Hepatocyte (in vitro differentiated cells): ENCODE data around the gene SOS2. TPM values are rescaled to one million over a fixed set of nuclear protein-coding genes. Genes with fewer than 3 reads are reported as not detected.

ENCODE experiments used
- DNase-seq: peaks from one replicate; pipeline ENCODE4 v3.0.0-alpha.2; 2016; ENCODE audit warnings: low spot score
- H2AFZ ChIP-seq: fragments of 200-600 bp; sonication (generic); 2 replicates; pipeline ENCODE4 v1.6.0; 2016; ENCODE audit warnings: antibody characterized with exemption, mild to moderate bottlenecking
- H3K27ac ChIP-seq: fragments of 200-600 bp; sonication (generic); 2 replicates; pipeline ENCODE4 v1.5.1; 2016; ENCODE audit warnings: mild to moderate bottlenecking
- H3K27me3 ChIP-seq: fragments of 200-600 bp; sonication (generic); 2 replicates; pipeline ENCODE4 v1.6.1; 2016
- H3K36me3 ChIP-seq: fragments of 200-600 bp; sonication (generic); replicated peaks from 2 replicates; pipeline ENCODE4 v1.5.1; 2016; ENCODE audit warnings: low read depth; ENCODE audit not compliant: insufficient read depth
- H3K4me1 ChIP-seq: fragments of 200-600 bp; sonication (generic); 2 replicates; pipeline ENCODE4 v1.5.1; 2016; ENCODE audit warnings: mild to moderate bottlenecking, moderate library complexity; ENCODE audit not compliant: insufficient read depth
- H3K4me2 ChIP-seq: fragments of 200-600 bp; sonication (generic); 2 replicates; pipeline ENCODE4 v1.6.0; 2016
- H3K4me3 ChIP-seq: fragments of 200-600 bp; sonication (generic); 2 replicates; pipeline ENCODE4 v1.5.1; 2016; ENCODE audit warnings: mild to moderate bottlenecking
- H3K79me2 ChIP-seq: fragments of 200-600 bp; sonication (generic); 2 replicates; pipeline ENCODE4 v1.6.0; 2017; ENCODE audit warnings: mild to moderate bottlenecking
- H3K9me2 ChIP-seq: fragments of 200-600 bp; sonication (generic); replicated peaks from 2 replicates; pipeline ENCODE4 v1.6.0; 2017; ENCODE audit warnings: mild to moderate bottlenecking; ENCODE audit not compliant: insufficient read depth
- H3K9me3 ChIP-seq: fragments of 200-600 bp; sonication (generic); 2 replicates; pipeline ENCODE4 v1.5.1; 2016; ENCODE audit warnings: low read depth, mild to moderate bottlenecking
- H4K20me1 ChIP-seq: fragments of 200-600 bp; sonication (generic); 2 replicates; pipeline ENCODE4 v1.6.0; 2016; ENCODE audit warnings: mild to moderate bottlenecking; ENCODE audit not compliant: insufficient read depth, poor library complexity, severe bottlenecking
- CTCF ChIP-seq: fragments of 200-600 bp; sonication (generic); IDR thresholded peaks from 2 replicates; pipeline ENCODE4 v1.5.1; 2016; ENCODE audit warnings: antibody characterized with exemption, mild to moderate bottlenecking; ENCODE audit not compliant: poor library complexity
- EZH2 ChIP-seq: fragments of 200-600 bp; sonication (generic); IDR thresholded peaks from 2 replicates; pipeline ENCODE4 v1.6.1; 2016; ENCODE audit warnings: antibody characterized with exemption, mild to moderate bottlenecking, borderline replicate concordance
- EZH2phosphoT487 ChIP-seq: fragments of 200-600 bp; sonication (generic); IDR thresholded peaks from one replicate; pipeline ENCODE4 v1.6.1; 2018; ENCODE audit warnings: antibody characterized with exemption, mild to moderate bottlenecking, low read depth, moderate library complexity; ENCODE audit not compliant: unreplicated experiment, severe bottlenecking
- WGBS: methylation state at CpG from one replicate; pipeline ENCODE4 v1.1.6; 2016; ENCODE audit warnings: low lambda C conversion rate; ENCODE audit errors: missing lambda C conversion rate; 5-methylcytosine and 5-hydroxymethylcytosine counted together
- polyA plus RNA-seq: library from polyadenylated mRNA; unstranded; fragments of >200 nt; fragmentation: Nextera tagmentation; extraction: Ambion mirVana; gene quantifications from 2 replicates; pipeline ENCODE4 v1.2.1, GENCODE V29; 2016
- total RNA-seq: library from RNA; depleted of rRNA; stranded (reverse); fragments of >200 nt; gene quantifications from 2 replicates; pipeline ENCODE4 v1.2.3, GENCODE V29; 2014

SOS2 gene
- total and polyA plus RNA-seq, 2 experiments from 2014 or later: 12.9 to 28.7 TPM

- Histone ChIP-seq H3K9me3 (no peaks in the 10 kb centered on the region), H2AFZ (no peak overlapping the region), H3K4me3 (no peak overlapping the region), H3K4me1 (peaks cover 25% of the 10 kb centered on the region), H3K4me2 (peak overlapping the region; percentile 54), H4K20me1 (peaks cover 63% of the 10 kb centered on the region), H3K27ac (no peak overlapping the region), H3K9me2 (no peaks in the 10 kb centered on the region), H3K79me2 (peaks cover 97% of the 10 kb centered on the region), H3K36me3 (no peaks in the 10 kb centered on the region), H3K27me3 (no peaks in the 10 kb centered on the region)
- DNase-seq: no peak
- TF ChIP-seq EZH2phosphoT487 (no peak), CTCF (no peak), EZH2 (no peak)
- WGBS: 57% methylated on average over 5 of the region's 5 CpGs
These were observed 5.4 kb downstream of the SOS2 start for GRCh38 chr14:50225974-50226297.

GRCh38 chr14:50225067-50225973 lies 6.1 kb downstream of the SOS2 start:
- no peak for DNase-seq
- peak overlapping the region; percentile 3 for H3K27ac ChIP-seq
- H3K36me3 ChIP-seq: no peaks in the 10 kb centered on the region
- WGBS: 56% methylated on average over 5 of the region's 5 CpGs
- no peak overlapping the region for H2AFZ ChIP-seq
- H3K27me3 ChIP-seq: no peaks in the 10 kb centered on the region
- peaks cover 100% of the 10 kb centered on the region for H3K79me2 ChIP-seq
- H3K4me2 ChIP-seq: peak overlapping the region; percentile 54
- no peak overlapping the region for H3K4me3 ChIP-seq
- H3K4me1 ChIP-seq: peaks cover 25% of the 10 kb centered on the region
- H3K9me3 ChIP-seq: no peaks in the 10 kb centered on the region
- TF ChIP-seq CTCF: no peak
- TF ChIP-seq EZH2phosphoT487: no peak
- TF ChIP-seq EZH2: no peak
- H3K9me2 ChIP-seq: no peaks in the 10 kb centered on the region
- peaks cover 63% of the 10 kb centered on the region for H4K20me1 ChIP-seq

- no peak for TF ChIP-seq EZH2phosphoT487
- Histone ChIP-seq H3K27me3 (no peaks in the 10 kb centered on the region), H3K27ac (no peak overlapping the region)
These were observed 9.2 kb downstream of the SOS2 start for GRCh38 chr14:50222055-50222613.

GRCh38 chr14:50218501-50218900 lies 12.9 kb downstream of the SOS2 start:
- WGBS: 93% methylated on average over 5 of the region's 5 CpGs
- Histone ChIP-seq H3K36me3 (no peaks in the 10 kb centered on the region), H3K27me3 (no peaks in the 10 kb centered on the region), H3K4me2 (no peak overlapping the region), H3K27ac (no peak overlapping the region), H2AFZ (no peak overlapping the region), H3K4me3 (no peak overlapping the region), H3K4me1 (no peaks in the 10 kb centered on the region), H3K9me3 (no peaks in the 10 kb centered on the region), H4K20me1 (peaks cover 38% of the 10 kb centered on the region), H3K9me2 (no peaks in the 10 kb centered on the region), H3K79me2 (peaks cover 98% of the 10 kb centered on the region)
- TF ChIP-seq CTCF (no peak), EZH2phosphoT487 (no peak), EZH2 (no peak)
- DNase-seq: no peak

More at GRCh38 chr14:50222055-50222613, 9.2 kb downstream of the SOS2 start:
- 81% methylated on average over 1 of the region's 1 CpG for WGBS
- H3K36me3 ChIP-seq: no peaks in the 10 kb centered on the region
- peaks cover 98% of the 10 kb centered on the region for H3K79me2 ChIP-seq
- no peaks in the 10 kb centered on the region for H3K9me2 ChIP-seq
- H3K9me3 ChIP-seq: no peaks in the 10 kb centered on the region
- no peak for DNase-seq
- H3K4me2 ChIP-seq: no peak overlapping the region
- H2AFZ ChIP-seq: no peak overlapping the region
- no peak overlapping the region for H3K4me3 ChIP-seq
- peaks cover 14% of the 10 kb centered on the region for H3K4me1 ChIP-seq
- H4K20me1 ChIP-seq: peaks cover 56% of the 10 kb centered on the region
